GM19395 (cell line): Measurements from ENCODE around the gene GPATCH11.

ENCODE experiments used
- ATAC-seq: cut with Tn5 transposase; IDR thresholded peaks from one replicate; pipeline ENCODE4 v1.9.1; 2021; ENCODE audit warnings: mild to moderate bottlenecking, moderate library complexity; ENCODE audit not compliant: unreplicated experiment

GPATCH11 gene

DNA sequence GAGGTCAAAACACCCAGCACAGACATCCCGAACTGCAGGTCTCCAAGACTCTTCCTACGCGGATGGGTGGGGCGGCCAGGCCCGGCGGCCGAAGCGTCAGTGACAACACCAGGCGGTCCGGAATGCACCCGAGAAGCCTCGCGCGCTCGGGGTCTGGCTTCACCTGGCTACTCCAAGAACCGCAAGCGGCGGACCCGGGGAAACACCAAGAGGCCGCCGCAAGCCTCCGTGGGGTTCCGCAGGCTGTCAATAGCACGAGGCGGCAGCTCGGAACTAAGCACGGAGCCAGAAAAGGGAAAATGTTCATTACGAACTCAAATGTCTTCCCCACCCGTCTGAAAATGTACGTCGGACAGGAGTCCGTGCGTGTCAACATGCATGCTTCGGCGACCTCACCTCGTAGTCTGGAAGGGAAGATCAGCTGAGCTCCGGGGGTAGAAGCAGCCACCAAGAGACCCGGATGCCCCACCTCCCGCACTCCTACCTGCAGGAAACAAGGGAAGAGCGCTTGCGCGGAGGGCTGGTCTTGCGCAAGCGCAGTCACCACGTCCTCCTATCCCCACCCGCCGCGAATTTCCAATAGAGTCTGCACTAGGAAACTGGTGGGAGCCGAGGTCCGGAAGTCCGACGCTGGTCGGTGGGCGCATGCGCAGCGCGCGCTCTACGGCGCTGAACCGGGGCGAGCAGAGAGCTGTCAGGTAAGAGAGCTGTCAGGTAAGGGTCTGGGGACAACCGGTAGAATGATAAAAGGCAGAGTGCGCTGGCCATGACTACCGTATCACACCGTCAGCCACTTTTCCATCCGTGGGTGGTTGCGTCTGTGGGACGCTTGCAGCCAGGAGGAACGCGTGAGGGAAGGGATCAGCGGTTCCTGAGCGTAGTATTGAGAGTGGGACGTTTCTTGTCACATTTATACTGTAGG lies at the start of gene GPATCH11, which contains the start of gene HEATR5B:
Gene GPATCH11, plus strand, starts transcription at position 646 of the 922 bp plus-strand sequence. CDS start 3,864 bp downstream, outside the sequence.
Gene HEATR5B, minus strand, starts transcription at position 500 of the 922 bp plus-strand sequence. CDS start 958 bp downstream, outside the sequence.
- ATAC-seq = peak; percentile 84

DNA sequence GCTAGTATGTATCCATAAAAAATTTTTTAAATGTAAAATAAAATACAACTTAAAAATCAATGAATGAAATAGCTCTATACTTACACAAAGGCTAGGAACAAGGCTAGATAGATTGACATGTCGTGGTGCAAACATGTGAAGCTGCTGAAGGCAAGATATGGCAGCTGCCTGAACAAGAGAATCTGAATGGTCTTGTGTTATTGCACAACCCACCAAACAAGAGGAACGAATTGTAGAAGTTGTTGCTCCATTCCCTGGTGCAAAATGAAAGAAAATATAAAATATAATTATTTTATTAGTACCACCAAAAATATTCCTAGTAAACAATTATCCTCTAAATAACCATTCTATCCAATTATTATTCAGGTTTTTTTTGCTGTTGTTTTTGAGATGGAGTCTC lies 46.5 kb upstream of the GPATCH11 start:
- ATAC-seq = no peak

DNA sequence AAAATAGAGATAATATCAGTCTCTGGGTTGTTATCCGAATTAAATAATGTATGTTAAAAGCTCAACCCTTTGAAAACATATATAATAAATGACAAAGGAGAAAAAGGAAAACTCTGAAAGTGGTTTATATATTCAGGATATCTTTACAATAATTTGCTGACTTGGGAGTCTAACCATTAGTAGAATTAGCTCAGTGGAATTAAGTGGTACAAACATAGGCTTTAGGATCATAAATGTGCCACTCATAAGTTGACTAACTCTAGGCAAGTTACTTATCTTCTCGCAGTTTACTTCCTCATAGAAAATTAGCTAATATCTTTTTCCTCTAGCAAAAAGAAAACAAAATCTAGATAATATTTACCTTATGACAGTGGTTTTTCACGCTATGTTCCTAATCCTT lies 44.7 kb upstream of the GPATCH11 start:
- ATAC-seq = no peak

DNA sequence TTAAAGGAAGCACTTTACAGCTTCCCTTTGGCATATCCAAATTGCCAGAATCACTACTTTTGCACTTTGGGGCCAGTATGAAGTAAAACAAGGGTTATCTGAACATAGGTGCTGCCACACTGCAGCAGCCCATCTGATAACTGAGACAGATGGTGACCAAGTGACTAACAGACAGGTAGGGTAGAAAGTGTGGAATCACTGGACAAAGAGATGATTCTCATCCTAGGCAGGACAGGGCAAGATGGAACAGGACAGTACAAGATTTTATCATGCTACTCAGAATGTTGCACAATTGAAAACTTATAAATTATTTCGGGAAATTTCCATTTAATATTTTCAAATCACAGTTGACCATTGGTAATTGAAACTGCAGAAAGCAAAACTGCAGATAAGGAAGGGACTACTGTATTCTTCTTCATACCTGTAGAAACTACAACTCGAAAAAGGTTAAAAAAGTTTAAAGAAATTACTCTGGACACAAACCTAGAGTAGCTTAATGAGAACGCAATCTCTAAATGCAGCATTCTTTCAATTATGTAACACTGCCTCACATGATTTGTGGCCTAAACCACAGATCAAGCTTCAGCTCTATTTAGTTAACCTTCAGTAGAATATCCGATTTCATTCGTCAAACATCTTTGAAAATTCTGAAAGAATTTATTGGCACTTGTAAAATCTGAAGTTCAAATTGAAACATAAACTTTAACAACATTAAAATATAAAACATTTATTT lies 31.6 kb upstream of the GPATCH11 start:
- ATAC-seq = no peak

DNA sequence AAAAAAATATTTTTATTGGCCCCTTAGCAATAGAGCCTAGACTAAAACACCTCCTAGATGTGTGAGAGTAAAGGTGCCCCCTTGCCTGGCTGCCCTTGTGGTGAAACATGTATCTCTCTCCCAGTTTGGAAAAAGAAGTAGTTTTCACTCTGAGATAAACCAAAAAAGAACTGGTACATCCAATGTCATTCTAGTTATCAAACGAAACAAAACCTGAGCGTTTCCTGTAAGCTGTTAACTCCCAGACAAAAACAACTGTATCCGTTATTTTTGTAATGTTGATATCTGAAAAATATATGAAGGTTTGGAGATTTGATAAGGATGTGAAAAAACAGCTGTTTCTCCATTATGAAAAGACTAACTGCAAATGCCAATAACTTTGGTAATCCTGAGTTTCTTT lies 24.5 kb upstream of the GPATCH11 start:
- no peak for ATAC-seq

DNA sequence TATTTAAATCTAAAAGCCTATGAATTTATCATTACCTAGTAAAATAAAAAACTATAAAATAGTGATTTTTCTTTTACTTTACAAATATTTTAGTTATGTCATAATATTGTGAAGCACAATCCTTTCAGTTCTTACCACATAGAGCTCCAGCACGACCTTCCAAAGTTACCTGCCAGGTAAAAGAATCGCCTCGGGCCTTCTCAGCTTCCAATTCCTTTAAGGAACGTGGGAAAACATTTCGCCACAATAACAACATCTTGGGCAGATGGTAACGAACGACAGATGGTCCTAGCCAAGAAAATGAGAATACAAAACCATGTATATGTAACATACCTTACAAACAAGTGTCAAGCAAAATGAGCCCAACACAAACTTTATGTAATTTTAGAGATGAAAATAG lies 23.9 kb upstream of the GPATCH11 start:
- ATAC-seq = no peak

DNA sequence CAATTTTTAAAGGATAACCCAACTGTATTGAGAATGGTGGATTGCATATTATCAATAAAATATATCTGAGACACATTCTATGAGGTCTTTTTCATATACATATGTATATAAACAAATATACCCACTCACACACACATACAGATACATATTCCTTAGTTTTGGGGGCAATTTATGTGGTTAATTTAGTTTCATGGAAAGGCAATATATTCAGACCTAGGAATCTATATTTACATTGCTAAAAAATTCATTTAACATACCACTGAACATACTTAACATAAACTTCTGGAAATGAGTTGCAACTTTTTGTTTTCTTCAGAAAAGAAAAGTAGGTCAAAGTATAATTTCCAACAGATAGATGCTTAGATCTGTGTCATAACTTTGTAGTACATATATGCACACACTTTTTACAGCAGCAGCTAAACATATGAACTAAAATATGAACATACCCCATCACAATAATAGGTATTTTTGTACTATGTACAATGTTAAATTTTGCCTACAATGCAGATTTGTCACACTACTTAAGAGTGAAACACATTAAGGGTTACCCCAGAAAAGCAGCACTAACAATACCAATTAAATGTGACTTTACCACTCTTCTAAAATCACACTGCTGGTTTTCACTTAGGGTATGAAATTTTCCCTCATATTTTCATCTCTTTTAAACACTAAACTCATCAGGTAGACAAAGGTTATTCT lies 23.2 kb upstream of the GPATCH11 start:
- ATAC-seq = no peak

DNA sequence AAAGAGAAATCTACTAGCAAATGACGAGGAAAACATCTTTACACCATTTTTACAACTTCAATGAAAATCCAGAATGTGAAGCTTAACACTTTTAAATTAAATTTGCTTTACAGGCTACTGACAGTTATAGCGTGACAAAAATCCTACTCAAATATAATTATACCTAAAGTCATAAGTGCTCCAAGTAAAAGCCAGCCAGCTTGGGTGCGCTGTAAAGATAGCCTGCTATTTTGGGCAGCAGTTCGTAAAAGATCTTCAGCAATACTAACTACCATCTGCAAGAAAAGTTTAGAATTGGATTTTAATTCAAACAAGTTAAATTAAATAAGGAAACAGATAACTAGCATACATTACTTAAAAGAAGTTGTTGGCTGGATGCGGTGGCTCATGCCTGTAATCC lies 22.5 kb upstream of the GPATCH11 start:
- ATAC-seq = no peak

DNA sequence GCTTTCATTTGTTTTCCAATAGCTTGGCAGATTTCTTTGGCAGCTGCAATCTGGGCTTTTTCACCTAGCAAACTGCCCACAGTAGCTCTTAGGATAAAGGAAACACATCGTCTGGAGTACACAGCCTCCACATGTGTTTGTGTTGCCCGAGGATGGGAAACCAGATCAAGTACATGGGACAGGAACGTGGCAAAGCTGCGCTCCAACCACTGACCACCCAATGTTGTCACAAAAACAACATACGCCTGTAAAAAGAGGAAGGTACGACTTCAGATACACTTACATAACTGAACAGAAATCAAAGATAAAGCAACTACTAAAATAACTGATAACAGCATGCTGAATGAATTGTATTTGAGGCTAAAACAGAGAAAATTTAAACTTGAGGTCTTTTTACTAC lies 15.6 kb upstream of the GPATCH11 start:
- no peak for ATAC-seq

DNA sequence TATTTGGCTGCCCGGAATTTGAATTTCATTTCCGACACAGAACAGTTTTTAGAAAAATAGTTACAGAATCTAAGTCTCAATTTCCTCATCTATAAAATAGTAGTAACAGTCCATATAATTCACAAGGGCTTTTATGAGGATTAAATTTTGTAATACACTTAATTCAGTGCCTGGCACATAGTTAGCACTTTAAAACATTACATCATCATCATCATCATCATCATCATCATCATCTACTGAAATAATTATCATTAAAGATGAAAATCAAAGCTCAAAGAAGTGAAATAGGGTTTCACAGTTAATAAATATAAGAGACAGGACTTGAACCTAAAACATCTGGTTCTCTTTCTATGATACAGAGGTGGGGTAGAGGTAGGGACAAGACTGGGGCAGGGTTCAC lies 13.4 kb upstream of the GPATCH11 start:
- ATAC-seq = no peak

DNA sequence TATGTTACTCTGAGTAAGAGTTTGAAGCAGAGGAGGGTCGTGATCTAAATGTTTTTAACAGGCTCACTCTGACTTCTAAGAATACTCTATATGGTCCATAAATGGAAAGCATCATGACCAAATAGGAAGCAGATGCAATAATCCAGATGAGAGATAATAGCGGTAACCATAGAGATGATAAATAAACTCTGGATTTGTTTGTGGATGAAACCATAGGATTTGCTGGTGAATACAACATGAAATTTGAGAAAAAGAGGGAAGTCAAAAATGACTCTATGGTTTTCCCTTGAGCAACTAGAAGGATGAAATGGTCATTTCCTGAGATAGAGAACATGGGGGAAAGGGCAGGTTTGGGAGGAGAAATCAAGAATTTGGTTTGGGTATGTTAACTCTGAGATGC lies 4.1 kb upstream of the GPATCH11 start:
- ATAC-seq = no peak

DNA sequence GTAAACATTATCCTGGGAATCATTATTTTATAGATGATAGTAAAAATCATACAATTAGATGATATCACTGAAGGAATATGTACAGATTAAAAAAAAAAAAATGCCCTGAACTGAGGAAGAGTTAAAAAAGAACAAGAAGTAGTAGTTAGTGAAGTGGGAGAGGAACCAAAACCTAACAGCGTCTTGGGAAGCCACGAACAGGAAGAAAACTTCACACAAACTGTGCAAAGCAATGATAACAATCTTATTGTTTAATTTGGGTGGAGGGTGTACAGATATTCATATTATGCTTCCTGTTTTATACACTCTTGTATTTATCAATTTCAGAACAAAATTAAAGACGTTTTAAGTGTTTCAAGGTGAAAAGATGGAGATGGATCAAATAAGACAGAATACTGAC lies 3.6 kb upstream of the GPATCH11 start:
- ATAC-seq = no peak

DNA sequence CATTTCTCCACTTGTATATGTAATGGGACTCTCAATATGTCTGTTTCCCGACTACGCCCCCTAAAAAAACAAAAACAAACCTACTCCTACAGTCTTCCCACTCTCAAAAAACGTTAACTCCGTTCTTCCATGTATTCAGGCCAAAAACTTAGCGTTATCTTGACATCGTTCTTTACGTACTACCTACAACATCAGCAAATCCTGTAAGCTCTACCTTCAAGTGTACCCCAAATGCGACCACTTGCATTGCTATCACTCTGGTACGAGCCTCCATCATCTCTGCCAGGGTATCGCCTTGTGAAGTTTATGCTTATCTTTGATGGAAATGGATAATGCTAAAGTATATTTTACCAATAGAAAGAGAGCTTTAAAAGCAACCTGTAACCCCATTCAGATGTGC lies 479 bp downstream of the GPATCH11 start:
- no peak for ATAC-seq

DNA sequence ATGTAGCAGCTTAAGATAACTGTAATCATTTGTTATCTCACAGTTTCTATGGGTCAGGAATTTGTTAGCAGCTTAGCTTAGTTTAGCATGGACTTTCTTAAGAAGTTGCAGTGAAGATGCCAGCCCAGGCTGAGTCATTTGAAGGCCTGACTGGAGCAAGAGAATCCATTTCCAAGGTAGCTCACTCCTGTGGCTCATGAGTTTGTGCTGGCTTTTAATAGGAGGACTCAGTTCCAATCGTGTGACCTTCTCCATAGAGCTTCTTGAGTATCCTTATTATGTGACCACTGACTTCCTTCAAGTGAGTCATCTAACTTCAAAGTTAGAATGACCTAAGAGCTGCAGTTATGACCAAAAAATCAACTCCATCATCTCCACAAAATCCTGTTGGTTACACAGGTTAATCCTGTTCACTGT lies 1.4 kb downstream of the GPATCH11 start:
- no peak for ATAC-seq

DNA sequence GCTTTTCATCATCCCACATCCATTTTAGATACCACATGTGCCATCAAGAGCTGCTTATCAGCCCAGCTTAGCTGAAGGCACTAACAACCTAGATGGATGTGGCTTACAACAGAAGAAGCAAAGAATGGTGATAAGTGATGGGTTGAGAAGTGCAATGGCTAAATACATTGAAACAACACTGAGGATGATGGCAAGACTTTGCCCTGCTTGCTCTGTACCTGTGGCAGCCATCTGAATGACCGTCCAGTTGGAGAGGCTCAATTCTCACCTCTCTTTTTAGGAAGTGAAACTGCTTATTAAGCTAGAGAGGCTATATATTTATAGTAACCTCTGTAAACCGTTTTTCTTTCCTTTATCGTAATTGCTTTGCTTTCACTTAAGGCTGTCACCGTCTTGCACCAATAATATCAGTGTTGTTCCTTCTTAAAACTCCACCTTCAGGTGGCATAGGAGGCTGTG lies 5.7 kb downstream of the GPATCH11 start:
- ATAC-seq = peak; percentile 85

DNA sequence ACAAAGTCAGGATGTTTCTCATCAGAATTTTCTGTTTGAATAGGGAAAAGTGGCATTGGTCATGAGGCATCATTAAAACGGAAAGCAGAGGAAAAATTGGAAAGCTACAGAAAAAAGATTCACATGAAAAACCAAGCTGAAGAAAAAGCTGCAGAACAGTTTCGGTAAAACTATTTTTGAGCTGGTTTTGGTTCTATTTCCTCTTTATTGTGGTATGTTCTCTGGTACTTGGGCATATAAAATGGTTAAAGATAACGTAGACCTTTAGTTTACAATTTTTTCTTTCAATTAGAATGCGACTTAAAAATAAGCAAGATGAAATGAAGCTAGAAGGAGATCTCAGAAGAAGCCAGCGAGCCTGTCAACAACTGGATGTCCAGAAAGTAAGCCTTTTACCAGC lies 7.6 kb downstream of the GPATCH11 start:
- peak; percentile 57 for ATAC-seq

DNA sequence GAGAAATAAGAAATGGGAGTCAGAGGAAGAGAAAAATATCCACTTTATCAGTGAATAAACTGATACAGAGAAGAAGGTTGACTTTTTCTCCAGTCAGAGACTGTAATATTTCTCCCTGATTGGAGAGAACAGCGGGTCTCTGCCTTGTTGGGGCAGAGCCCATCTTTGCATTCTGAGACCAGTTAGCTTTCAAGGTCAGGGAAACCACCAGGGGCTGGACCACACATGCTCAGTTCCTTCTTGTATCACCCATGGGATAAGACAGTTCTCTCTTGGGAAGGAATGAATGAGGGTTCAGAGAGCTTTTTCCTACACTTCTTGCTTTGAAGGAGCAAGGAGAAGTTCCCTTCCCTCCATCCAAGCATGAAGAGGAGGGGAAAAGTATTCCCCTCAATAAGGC lies 12.2 kb downstream of the GPATCH11 start:
- ATAC-seq = no peak

DNA sequence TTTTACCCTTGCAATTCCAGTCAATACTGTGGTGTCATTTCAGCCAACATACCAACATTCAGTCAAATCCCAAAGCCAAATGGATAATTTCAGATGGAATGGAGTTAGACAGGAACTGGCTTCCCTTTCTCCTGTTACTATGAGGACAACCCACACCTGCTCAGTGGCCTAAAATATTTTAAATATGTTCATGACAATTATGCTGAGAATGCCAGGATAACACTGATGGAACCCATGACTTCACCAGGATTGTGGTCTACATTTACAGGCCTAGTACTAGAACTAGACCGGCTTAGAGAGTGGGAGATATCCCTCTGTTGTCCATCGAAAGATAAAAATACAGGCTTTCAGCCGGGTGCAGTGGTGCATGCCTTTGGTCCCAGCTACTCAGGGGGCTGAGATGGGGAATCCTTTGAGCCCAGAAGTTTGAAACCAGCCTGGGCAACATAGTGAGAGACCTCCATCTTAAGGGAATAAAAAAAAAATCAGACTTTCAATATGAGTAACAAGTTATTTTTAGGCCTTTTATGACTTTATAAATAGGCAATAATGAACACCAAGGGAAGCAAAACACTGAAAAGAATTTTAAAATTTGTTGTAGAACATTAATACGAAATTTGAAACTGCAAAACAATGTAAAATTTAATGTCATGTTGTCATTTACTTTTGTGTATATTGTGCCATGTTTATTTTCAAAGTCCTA lies 14.2 kb downstream of the GPATCH11 start:
- no peak for ATAC-seq

DNA sequence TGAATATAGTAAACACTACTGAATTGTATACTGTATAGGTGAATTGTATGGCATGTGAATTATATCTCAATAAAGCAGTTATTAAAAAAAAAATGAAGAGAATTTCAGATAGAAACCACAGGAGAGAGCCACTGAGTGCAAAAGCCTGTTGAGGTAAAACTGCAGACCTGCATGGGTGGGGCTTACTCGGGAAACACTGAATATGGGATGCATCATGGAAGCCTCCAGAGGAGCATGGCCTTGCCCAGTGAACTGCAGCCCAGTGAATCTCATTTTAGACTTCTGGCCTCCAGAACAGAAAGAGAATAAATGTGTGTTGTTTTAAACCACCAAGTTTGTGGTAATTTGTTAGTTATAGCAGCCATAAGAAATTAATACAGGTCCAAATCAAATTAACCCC lies 15.7 kb downstream of the GPATCH11 start:
- ATAC-seq = no peak

DNA sequence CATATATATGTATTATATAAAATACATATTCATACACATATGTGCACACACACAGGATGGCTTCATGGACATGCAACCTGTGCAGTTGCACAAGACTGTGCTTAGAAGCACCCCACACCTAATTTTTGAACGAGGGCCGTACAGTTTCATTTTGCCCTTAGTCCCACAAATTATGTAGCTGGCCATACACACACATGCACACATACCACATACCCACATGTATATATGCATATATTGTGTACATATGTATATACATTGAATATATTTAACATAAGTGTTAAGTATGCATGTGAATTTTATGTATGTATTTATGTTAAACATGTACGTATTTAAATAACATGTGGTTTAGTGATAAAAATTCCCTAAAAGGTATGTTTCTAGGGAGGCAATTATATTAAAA lies 18.3 kb downstream of the GPATCH11 start:
- no peak for ATAC-seq

DNA sequence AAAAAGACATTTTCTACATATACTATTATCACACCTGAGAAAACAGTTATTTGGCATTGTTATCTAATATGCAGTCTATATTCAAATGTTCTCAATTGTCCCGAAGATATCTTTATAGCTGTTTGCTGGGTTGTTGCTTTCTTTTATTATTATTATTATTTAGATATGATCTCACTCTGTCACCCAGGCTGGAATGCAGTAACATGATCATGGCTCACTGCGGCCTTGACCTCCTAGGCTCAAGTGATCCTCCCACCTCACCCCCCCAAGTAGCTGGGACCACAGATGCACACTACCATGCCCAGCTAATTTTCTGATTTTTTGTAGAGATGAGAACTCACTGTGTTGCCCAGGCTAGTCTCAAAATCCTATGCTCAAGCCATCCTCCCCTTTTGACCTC lies 19.9 kb downstream of the GPATCH11 start:
- no peak for ATAC-seq
